BLaER1 treated with 17β-estradiol and CSF1 and Interleukin-3, amounts not matched to agents 10 nM and 100 nM (cell line): ENCODE results near the gene DUOX2.
A peak's percentile ranks its signal among the peaks of the same experiment; 100 is the strongest.
"Not testable (repeated sequence)": the region's sequence is repeated elsewhere in the genome, so short reads cannot be mapped to it uniquely, and the experiment has no call there.

Source experiments
- H3K27ac ChIP-seq, 11 experiments: shearing (Covaris generic); formaldehyde crosslinking; 2 replicates each; pipeline ENCODE4 v1.8.1; 2022
- H3K27me3 ChIP-seq, 11 experiments: shearing (Covaris generic); formaldehyde crosslinking; 2 replicates each; pipeline ENCODE4 v1.8.1; 2022
- H3K36me3 ChIP-seq, 11 experiments: shearing (Covaris generic); formaldehyde crosslinking; 2 replicates each; pipeline ENCODE4 v1.8.1; 2022
- H3K4me1 ChIP-seq, 10 experiments: shearing (Covaris generic); formaldehyde crosslinking; 2 replicates each; pipeline ENCODE4 v1.8.1; 2022
- H3K4me2 ChIP-seq, 11 experiments: shearing (Covaris generic); formaldehyde crosslinking; 2 replicates each; pipeline ENCODE4 v1.8.1; 2022
- H3K4me3 ChIP-seq, 10 experiments: shearing (Covaris generic); formaldehyde crosslinking; 2 replicates each; pipeline ENCODE4 v1.8.1; 2022
- H3K9ac ChIP-seq, 11 experiments: shearing (Covaris generic); formaldehyde crosslinking; 2 replicates each; pipeline ENCODE4 v1.8.1; 2022
- H3K9me3 ChIP-seq, 11 experiments: shearing (Covaris generic); formaldehyde crosslinking; replicated peaks in 1 of 11; 2 replicates each; pipeline ENCODE4 v1.8.1; 2022
- H4K20me1 ChIP-seq, 11 experiments: shearing (Covaris generic); formaldehyde crosslinking; 2 replicates each; pipeline ENCODE4 v1.8.1; 2022
- Cebpa-rat ChIP-seq, 11 experiments: shearing (Covaris generic); IDR thresholded peaks; 2 replicates each; pipeline ENCODE4 v1.8.1; 2022

The DUOX2 gene

DNA sequence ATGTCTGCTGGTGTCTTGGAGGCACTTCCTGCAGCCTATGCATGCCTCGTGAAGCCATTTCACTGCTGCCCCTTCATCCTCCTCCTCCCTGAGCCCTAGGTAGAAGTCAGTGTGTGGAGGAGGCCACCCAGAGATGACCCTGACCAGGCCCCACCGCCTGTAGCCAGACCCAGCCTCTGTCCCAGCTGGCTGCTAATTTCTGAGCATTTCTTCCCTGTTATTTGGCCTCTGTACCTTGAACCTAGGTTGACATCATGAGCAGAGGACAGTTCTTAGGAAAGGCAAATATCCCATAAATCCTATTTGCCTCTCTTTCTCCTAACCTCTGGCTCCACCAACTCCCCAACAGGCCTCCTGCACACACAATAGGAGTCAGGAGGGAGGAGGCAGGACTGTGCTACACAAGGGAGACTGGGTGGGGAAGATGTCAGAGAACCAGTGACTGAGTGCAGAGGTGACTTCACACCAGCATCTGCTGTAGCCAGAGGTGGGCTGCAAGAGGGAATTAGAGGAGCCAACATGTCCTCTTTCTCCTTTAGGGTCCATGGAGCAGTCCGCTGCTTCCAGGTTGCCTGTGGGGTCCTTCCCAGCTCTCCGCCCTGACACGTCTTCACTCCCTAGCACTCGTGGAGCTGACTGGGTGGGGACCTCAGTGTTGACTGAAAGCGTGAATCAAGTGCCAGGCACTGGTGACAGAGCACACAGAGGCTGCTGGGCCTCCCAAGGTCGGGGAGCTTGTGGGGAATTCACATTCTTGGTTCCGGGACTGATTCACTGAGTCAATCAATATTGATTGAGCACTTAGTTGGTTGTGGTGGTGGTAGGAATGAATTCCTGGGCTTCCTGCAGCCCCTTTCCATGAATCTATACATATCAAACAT is 38.3 kb downstream of the DUOX2 start:
- Histone ChIP-seq H3K36me3 (peaks cover 0 to 12% (median 8%) of the 10 kb centered on the region in 11 experiments; a peak in 15 of 22 replicates), H3K4me2 (0 out of 22 replicates have a peak overlapping the region, but pooled peaks of 1 of the 11 experiments have one; percentile 22), H3K27ac (0 out of 22 replicates have a peak overlapping the region, but pooled peaks of 1 of the 11 experiments have one; percentile 40)
- not testable (repeated sequence) for H4K20me1 ChIP-seq, H3K4me3 ChIP-seq, H3K4me1 ChIP-seq, H3K9me3 ChIP-seq, H3K27me3 ChIP-seq, H3K9ac ChIP-seq

DNA sequence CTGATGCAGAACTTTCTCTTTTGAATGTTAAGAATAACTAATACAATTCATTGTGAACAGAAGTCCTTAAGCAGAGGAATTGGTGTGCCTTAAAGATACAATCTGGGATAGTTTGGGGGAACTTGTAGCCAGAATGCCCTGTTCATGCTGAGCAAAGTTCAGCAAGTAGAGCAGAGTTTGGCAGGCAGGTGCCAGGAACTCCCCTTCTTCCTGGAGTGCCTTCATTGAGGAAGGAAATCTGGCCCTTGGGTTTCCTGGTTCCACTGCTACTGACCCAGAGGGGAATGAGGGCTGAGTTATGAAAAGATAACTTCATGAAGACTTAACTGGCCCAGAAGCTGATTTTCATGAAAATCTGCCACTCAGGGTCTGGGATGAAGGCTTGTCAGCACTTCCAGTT is 40.4 kb downstream of the DUOX2 start:
- H3K27me3 ChIP-seq, H3K4me3 ChIP-seq, H3K27ac ChIP-seq, H3K9me3 ChIP-seq, H4K20me1 ChIP-seq, H3K4me2 ChIP-seq, H3K9ac ChIP-seq: not testable (repeated sequence)
- H3K4me1 ChIP-seq: peaks cover 0 to 19% (median 0%) of the 10 kb centered on the region in 10 experiments; a peak in 7 of 20 replicates
- peaks cover 0 to 30% (median 23%) of the 10 kb centered on the region in 11 experiments for H3K36me3 ChIP-seq

- not testable (repeated sequence) for H3K9me3 ChIP-seq, H3K4me3 ChIP-seq, H3K9ac ChIP-seq, H4K20me1 ChIP-seq, H3K27me3 ChIP-seq
- H3K4me1 ChIP-seq: peaks cover 0 to 11% (median 0%) of the 10 kb centered on the region in 10 experiments; a peak in 6 of 20 replicates
- H3K36me3 ChIP-seq: peaks cover 13 to 65% (median 55%) of the 10 kb centered on the region in 11 experiments
- peak overlapping the region in 2 of 11 experiments; percentile 20 to 33; a peak in 1 of 22 replicates for H3K4me2 ChIP-seq
- peak overlapping the region in 1 of 11 experiments; percentile 8; a peak in 1 of 22 replicates for H3K27ac ChIP-seq
Observed at GRCh38 chr15:45069942-45070360, 44.0 kb downstream of the DUOX2 start.

GRCh38 chr15:45064386-45064785 is 49.6 kb downstream of the DUOX2 start:
- TF ChIP-seq Cebpa-rat (IDR thresholded peaks at IDR 0.05): no peak
- Histone ChIP-seq H3K4me1 (peaks cover 0 to 17% (median 11%) of the 10 kb centered on the region in 10 experiments; a peak in 13 of 20 replicates), H4K20me1 (no peaks in the 10 kb centered on the region), H3K27ac (peak overlapping the region in 1 of 11 experiments; percentile 3; a peak in 1 of 22 replicates), H3K4me2 (no peak overlapping the region), H3K9ac (no peak overlapping the region), H3K27me3 (no peaks in the 10 kb centered on the region), H3K4me3 (no peak overlapping the region), H3K36me3 (peaks cover 19 to 84% (median 64%) of the 10 kb centered on the region in 11 experiments), H3K9me3 (peaks cover under 1 to 4% (median 2%) of the 10 kb centered on the region in 11 experiments; a peak in 19 of 22 replicates)

DNA sequence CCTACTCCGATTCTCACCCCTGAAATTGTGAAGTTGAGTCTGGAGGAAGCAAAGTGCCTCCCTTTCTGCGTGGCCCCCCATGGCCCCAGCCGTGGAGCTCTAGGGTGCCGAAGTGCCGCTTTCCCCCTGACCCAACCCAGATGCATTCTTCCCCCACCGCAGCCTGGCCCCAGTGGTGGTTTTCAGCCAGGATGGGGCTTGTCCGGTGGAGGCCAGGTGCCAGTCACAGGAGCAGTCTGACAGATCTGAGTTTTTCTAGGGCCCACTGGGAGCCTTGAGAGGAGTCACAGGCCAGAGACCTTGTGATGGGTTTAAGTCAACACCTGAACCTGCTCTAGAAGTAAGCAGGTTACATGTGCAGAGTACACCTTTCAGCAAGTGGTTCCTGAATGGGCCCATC is 51.7 kb downstream of the DUOX2 start:
- Histone ChIP-seq H3K4me2 (peak overlapping the region in 1 of 11 experiments; percentile 49; a peak in 1 of 22 replicates), H3K9me3 (peaks cover 21 to 24% (median 23%) of the 10 kb centered on the region in 11 experiments), H3K27ac (peak overlapping the region in 5 of 11 experiments; percentile 40 to 74 (median 65); a peak in 5 of 22 replicates), H3K36me3 (peaks cover 22 to 85% (median 67%) of the 10 kb centered on the region in 11 experiments), H3K4me1 (peaks cover 0 to 16% (median 11%) of the 10 kb centered on the region in 10 experiments; a peak in 11 of 20 replicates)
- H3K27me3 ChIP-seq, H3K4me3 ChIP-seq, H3K9ac ChIP-seq, H4K20me1 ChIP-seq: not testable (repeated sequence)

DNA sequence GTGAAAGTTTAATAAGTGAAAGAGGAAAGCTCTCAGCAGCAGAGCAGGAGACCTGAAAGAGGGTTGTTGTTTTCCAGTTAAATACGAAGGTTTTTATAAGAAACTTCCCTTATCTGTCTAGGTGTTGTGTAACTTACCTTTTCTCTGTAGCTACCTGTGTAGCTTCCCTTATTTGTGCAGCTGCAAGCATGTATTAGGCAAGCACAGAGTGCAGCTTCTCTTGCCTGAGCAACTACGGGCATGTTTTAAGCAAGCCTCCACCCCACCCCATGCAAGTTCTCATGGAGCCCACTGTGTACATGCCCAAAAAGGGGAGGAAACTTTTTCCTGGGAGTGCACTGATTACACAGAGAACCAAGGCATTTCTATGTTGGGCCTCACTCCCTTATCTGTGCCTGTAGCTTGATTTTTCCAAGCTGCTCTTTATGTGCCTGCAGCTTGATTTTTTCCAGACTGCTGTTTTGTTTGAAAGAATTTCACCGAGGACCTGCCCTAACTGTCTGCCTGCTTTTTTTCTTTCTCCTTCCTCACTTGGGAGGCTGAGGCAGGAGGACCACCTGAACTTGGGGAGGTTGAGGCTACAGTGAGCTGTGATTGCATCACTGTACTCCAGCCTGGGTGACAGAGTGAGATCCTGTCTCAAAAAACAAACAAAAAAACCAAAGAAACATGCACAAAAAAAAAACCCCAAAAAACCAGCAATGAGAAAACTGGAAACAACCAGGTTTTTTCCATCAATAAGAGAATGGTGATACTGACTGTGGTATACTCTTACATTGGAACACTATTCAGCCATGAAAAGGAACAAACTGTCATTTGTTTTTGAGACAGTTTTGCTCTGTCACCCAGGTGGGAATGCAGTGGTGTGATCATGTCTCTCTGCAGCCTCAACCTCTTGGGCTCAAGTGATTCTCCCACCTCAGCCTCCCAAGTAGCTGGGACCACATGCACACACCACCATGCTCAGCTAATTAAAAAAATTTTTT is 55.0 kb downstream of the DUOX2 start:
- not testable (repeated sequence) for H3K27ac ChIP-seq, H3K27me3 ChIP-seq, H4K20me1 ChIP-seq, H3K9ac ChIP-seq, H3K4me2 ChIP-seq, H3K4me3 ChIP-seq
- H3K4me1 ChIP-seq: peaks cover 0 to 16% (median 11%) of the 10 kb centered on the region in 10 experiments; a peak in 11 of 20 replicates
- H3K9me3 ChIP-seq: peaks cover 30 to 35% (median 33%) of the 10 kb centered on the region in 11 experiments
- H3K36me3 ChIP-seq: peaks cover 12 to 63% (median 44%) of the 10 kb centered on the region in 11 experiments

GRCh38 chr15:45052676-45053075 is 61.3 kb downstream of the DUOX2 start:
- Histone ChIP-seq H3K4me1 (peaks cover 0 to 25% (median 16%) of the 10 kb centered on the region in 10 experiments; a peak in 14 of 20 replicates), H3K4me3 (peak overlapping the region in 1 of 10 experiments; percentile 28; a peak in 2 of 20 replicates), H3K36me3 (peaks cover 33 to 72% (median 69%) of the 10 kb centered on the region in 11 experiments), H3K27ac (peak overlapping the region in 1 of 11 experiments; percentile 31; a peak in 2 of 22 replicates), H3K9me3 (peaks cover 30 to 72% (median 71%) of the 10 kb centered on the region in 11 experiments)
- not testable (repeated sequence) for H3K4me2 ChIP-seq, H3K27me3 ChIP-seq, H4K20me1 ChIP-seq, H3K9ac ChIP-seq

- H3K27ac ChIP-seq: peak overlapping the region in 5 of 11 experiments; percentile 87 to 91 (median 88); a peak in 8 of 22 replicates
- H3K27me3 ChIP-seq: no peaks in the 10 kb centered on the region
- peaks cover 16 to 74% (median 70%) of the 10 kb centered on the region in 11 experiments for H3K9me3 ChIP-seq
- H3K4me2 ChIP-seq: no peak overlapping the region
- H3K4me1 ChIP-seq: peaks cover 0 to 29% (median 18%) of the 10 kb centered on the region in 10 experiments; a peak in 14 of 20 replicates
- no peak for TF ChIP-seq Cebpa-rat (IDR thresholded peaks at IDR 0.05)
- H3K36me3 ChIP-seq: peaks cover 36 to 79% (median 74%) of the 10 kb centered on the region in 11 experiments
- no peak overlapping the region for H3K9ac ChIP-seq
- H4K20me1 ChIP-seq: no peaks in the 10 kb centered on the region
- peak overlapping the region in 2 of 10 experiments; percentile 6 to 41; a peak in 1 of 20 replicates for H3K4me3 ChIP-seq
Observed at GRCh38 chr15:45050587-45050986, 63.4 kb downstream of the DUOX2 start.
